ENCODE results near the gene APOBEC3C. TPM values are rescaled to one million over a fixed set of nuclear protein-coding genes. Genes with fewer than 3 reads are reported as not detected.

Gene APOBEC3C
- total RNA-seq, 2 experiments from 2014 or later = 13.9 to 14.8 TPM

DNA sequence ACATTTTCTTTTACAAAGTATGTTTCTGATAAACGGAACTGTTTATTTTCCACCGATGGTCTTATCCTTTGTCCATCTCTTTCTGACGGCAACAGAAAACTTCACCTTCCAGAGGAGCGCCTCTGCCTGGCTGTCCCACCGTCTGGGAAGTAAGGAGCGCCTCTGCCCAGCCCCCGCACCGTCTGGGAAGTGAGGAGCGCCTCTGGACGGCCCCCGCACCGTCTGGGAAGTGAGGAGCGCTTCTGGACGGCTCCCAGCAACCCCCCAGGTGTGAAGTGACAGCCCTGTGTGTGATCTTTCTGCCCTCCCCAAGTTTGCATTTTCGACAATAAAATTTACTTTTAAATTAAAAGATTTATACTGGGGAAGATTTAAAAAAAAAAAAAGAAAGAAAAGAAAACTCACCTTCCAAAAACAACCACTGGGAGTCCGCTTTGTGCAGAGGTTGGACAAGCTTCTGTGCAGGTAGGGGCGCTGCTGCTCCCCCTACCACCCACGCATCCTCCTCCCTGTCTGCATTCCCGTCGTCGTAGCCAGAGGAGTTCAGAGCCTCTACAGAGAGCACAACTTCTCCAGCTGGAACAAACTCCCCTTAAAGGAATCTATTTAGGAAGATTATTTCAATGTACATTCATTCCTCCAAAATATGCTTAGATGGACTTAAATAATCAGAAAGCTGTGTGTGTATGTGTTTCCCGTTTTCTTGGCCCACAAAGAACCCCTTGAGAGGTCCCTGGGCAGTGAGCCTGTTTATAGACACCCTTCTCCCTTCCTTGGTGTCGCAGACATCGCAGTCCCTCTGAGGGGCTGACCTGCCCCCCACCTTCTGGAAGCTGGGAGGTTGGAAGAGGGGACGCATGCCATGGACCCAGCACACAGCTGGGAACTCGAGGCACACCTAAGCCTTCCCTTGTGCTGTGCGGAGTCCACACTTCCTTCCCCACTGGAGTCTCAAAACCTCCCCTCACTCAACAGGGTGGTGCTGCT is 32.8 kb upstream of the APOBEC3C start:
- Histone ChIP-seq H3K4me1 (ENCODE audit: insufficient read depth, low read length) (peaks cover 52% of the 10 kb centered on the region), H3K4me3 (ENCODE audit: low read length) (peak overlapping the region; percentile 45), H3K36me3 (ENCODE audit: insufficient read depth, low read length) (no peaks in the 10 kb centered on the region), H3K27ac (ENCODE audit: low read depth in 1 of 2, low read length in 2 of 2) (no peak overlapping the region), H3K27me3 (ENCODE audit: control insufficient read depth in 1 of 2, insufficient read depth in 2 of 2, low read length in 2 of 2) (no peaks in the 10 kb centered on the region), H3K9me3 (ENCODE audit: control insufficient read depth in 1 of 2, insufficient read depth in 1 of 2, low read length in 2 of 2) (peaks cover 0 to 18% of the 10 kb centered on the region in 2 experiments)
- Mint-ChIP-seq H3K9me3 (no peaks in the 10 kb centered on the region), H3K4me1 (ENCODE audit: low read depth) (peaks cover 26% of the 10 kb centered on the region), H3K36me3 (ENCODE audit: low read depth) (no peaks in the 10 kb centered on the region), H3K4me3 (peak overlapping the region; percentile 88), H3K27ac (peak overlapping the region; percentile 64), H3K27me3 (no peaks in the 10 kb centered on the region)
- CTCF ChIA-PET = interaction anchor here (1.4 kb wide), 1 partner anchor 22 kb away, joined by 5 read pairs; no protein-coding TSS in a partner anchor
- ATAC-seq (ENCODE audit: poor library complexity) (peak; percentile 2), DNase-seq (peak in 4 of 14 experiments; percentile 13 to 59 (median 30))
- intact Hi-C loops (cut with DNase I, micrococcal nuclease) = loop anchor here in 1 of 2 experiments (5.0 kb wide), 1 partner anchor 109 kb away; the partner anchor contains the start of gene CBX6
- peak; percentile 30 for TF ChIP-seq CTCF (IDR thresholded peaks at IDR 0.05)
- POLR2A ChIA-PET = interaction anchor here (1.1 kb wide), 1 partner anchor 110 kb away, joined by 3 read pairs; the partner anchor contains the start of gene CBX6

- CTCF ChIA-PET = interaction anchor here (1.4 kb wide), 1 partner anchor 21 kb away, joined by 5 read pairs; no protein-coding TSS in a partner anchor
- Mint-ChIP-seq H3K4me1 (ENCODE audit: low read depth) (peaks cover 26% of the 10 kb centered on the region), H3K36me3 (ENCODE audit: low read depth) (no peaks in the 10 kb centered on the region), H3K9me3 (no peaks in the 10 kb centered on the region), H3K4me3 (peak within 1 kb of the TSS; percentile 88), H3K27ac (peak within 1 kb of the TSS; percentile 64), H3K27me3 (no peaks in the 10 kb centered on the region)
- Histone ChIP-seq H3K4me3 (ENCODE audit: low read length) (peak within 1 kb of the TSS; percentile 45), H3K36me3 (ENCODE audit: insufficient read depth, low read length) (no peaks in the 10 kb centered on the region), H3K4me1 (ENCODE audit: insufficient read depth, low read length) (peaks cover 62% of the 10 kb centered on the region), H3K27me3 (ENCODE audit: control insufficient read depth in 1 of 2, insufficient read depth in 2 of 2, low read length in 2 of 2) (no peaks in the 10 kb centered on the region), H3K27ac (ENCODE audit: low read depth in 1 of 2, low read length in 2 of 2) (no peak within 1 kb of the TSS), H3K9me3 (ENCODE audit: control insufficient read depth in 1 of 2, insufficient read depth in 1 of 2, low read length in 2 of 2) (peaks cover 0 to 18% of the 10 kb centered on the region in 2 experiments)
- TF ChIP-seq CTCF (IDR thresholded peaks at IDR 0.05) = no peak
- ATAC-seq (ENCODE audit: poor library complexity) = peak; percentile 49
- intact Hi-C loops (cut with DNase I, micrococcal nuclease) = loop anchor here in 1 of 2 experiments (5.0 kb wide), 1 partner anchor 110 kb away; the partner anchor contains the start of gene CBX6
- POLR2A ChIA-PET = interaction anchor here (0.5 kb wide), 2 partner anchors 328 to 1683 kb away, joined by 3 read pairs; no protein-coding TSS in a partner anchor
- peak in 13 of 14 experiments; percentile 15 to 92 (median 51) for DNase-seq
These were observed 31.8 kb upstream of the APOBEC3C start, which contains the start of gene APOBEC3B for GRCh38 chr22:38981992-38982927. Gene APOBEC3B, plus strand, starts transcription at chr22:38982347. Its CDS starts 107 bp downstream, at chr22:38982454.
